ENCODE data around the gene SDK1. TPM values are rescaled to one million over a fixed set of nuclear protein-coding genes. Genes with fewer than 3 reads are reported as not detected.

Gene SDK1
- total RNA-seq, 3 donors from 2014 or later (not counting 1 experiment from before 2014, with no cell fraction given) = 0.05 to 0.11 TPM; not detected in 1

DNA sequence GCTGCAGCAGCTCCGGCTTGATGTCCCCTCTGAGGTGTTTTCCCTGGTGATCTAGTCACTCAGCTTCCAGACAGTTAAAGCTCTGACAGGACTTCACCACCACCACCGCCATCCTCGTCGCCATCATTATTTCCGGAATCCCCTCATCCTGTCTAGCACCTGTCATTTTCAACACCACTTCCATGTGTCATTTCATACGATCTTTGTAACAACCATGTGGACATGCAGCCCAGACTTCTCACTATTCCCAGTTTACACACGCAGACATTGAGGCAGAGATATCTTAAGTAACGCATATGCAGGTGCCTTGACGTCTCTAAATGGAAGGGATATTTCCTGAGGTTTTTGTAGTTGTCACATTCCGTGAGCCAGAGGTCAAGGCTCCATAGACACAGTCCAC is 850.5 kb downstream of the SDK1 start:
- Mint-ChIP-seq H3K27me3 (ENCODE audit: low read depth in 2 of 2) (peaks cover 0 to 2% of the 10 kb centered on the region in 2 donors), H3K27ac (no peak overlapping the region), H3K9me3 (no peaks in the 10 kb centered on the region), H3K4me3 (no peak overlapping the region), H3K36me3 (no peaks in the 10 kb centered on the region), H3K4me1 (no peaks in the 10 kb centered on the region)
- H3K9me3 ChIP-seq (ENCODE audit: control insufficient read depth, insufficient read depth, low read length) = no peaks in the 10 kb centered on the region
- no peak for TF ChIP-seq CTCF (IDR thresholded peaks at IDR 0.05)
- 90% methylated on average over 10 of the region's 10 CpGs for WGBS (ENCODE audit: insufficient coverage)
- H3K27ac ChIP-seq (ENCODE audit: low read length) = no peak overlapping the region
- ATAC-seq (no peak), DNase-seq (no peak)
- intact Hi-C loops (cut with micrococcal nuclease) = no loop called here
- no peaks in the 10 kb centered on the region for H3K27me3 ChIP-seq (ENCODE audit: control insufficient read depth, insufficient read depth, low read length)
- no peaks in the 10 kb centered on the region for H3K36me3 ChIP-seq (ENCODE audit: control insufficient read depth, insufficient read depth, low read length)
- H3K4me3 ChIP-seq (ENCODE audit: low read length) = no peak overlapping the region
- no peaks in the 10 kb centered on the region for H3K4me1 ChIP-seq (ENCODE audit: control insufficient read depth, insufficient read depth, low read length)

DNA sequence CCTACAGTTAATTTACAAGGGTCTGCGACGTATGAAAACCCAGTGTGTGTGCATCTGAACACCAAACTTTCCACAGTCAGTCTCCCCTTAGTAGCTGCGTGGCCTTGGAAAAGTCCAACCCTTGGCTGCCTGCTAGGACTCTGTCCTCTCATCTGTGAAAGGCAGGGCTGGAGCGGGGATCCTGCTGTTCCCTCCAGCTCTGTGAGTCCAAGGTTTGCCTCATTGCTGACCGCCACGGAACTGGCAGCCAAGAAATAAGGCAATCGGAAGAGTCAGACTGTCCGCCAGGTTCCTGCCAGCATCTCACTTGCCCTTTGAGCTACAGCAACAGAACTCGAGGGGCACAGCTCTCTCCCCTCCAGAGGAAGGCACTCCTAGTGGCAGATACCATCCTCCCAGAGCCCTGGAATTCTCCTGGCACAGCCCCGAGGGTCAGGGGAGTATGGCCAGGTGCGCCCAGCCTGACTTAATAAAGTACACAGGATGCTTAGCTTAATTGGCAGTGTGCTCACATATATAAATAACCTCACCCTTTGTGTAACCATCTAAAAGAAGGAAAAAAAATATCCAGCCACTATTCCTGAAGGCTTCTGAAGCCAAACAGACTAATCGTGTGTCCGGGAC is 851.0 kb downstream of the SDK1 start:
- TF ChIP-seq CTCF (IDR thresholded peaks at IDR 0.05) = no peak
- intact Hi-C loops (cut with micrococcal nuclease) = no loop called here
- H3K36me3 ChIP-seq (ENCODE audit: control insufficient read depth, insufficient read depth, low read length) = no peaks in the 10 kb centered on the region
- DNase-seq (no peak), ATAC-seq (no peak)
- no peak overlapping the region for H3K4me3 Mint-ChIP-seq
- H3K27ac Mint-ChIP-seq = no peak overlapping the region
- H3K36me3 Mint-ChIP-seq = no peaks in the 10 kb centered on the region
- peaks cover 0 to 2% of the 10 kb centered on the region in 2 donors for H3K27me3 Mint-ChIP-seq (ENCODE audit: low read depth in 2 of 2)
- no peaks in the 10 kb centered on the region for H3K27me3 ChIP-seq (ENCODE audit: control insufficient read depth, insufficient read depth, low read length)
- no peak overlapping the region for H3K4me3 ChIP-seq (ENCODE audit: low read length)
- WGBS (ENCODE audit: insufficient coverage) = 90% methylated on average over 13 of the region's 13 CpGs
- H3K9me3 Mint-ChIP-seq = no peaks in the 10 kb centered on the region
- H3K4me1 ChIP-seq (ENCODE audit: control insufficient read depth, insufficient read depth, low read length) = no peaks in the 10 kb centered on the region
- no peak overlapping the region for H3K27ac ChIP-seq (ENCODE audit: low read length)
- H3K4me1 Mint-ChIP-seq = no peaks in the 10 kb centered on the region
- H3K9me3 ChIP-seq (ENCODE audit: control insufficient read depth, insufficient read depth, low read length) = no peaks in the 10 kb centered on the region

- no peaks in the 10 kb centered on the region for H3K4me1 ChIP-seq (ENCODE audit: control insufficient read depth, insufficient read depth, low read length)
- no peak overlapping the region for H3K4me3 ChIP-seq (ENCODE audit: low read length)
- no peaks in the 10 kb centered on the region for H3K9me3 ChIP-seq (ENCODE audit: control insufficient read depth, insufficient read depth, low read length)
- H3K36me3 ChIP-seq (ENCODE audit: control insufficient read depth, insufficient read depth, low read length) = no peaks in the 10 kb centered on the region
- no peak overlapping the region for H3K27ac ChIP-seq (ENCODE audit: low read length)
- Mint-ChIP-seq H3K27me3 (ENCODE audit: low read depth in 2 of 2) (peaks cover 0 to 2% of the 10 kb centered on the region in 2 donors), H3K36me3 (no peaks in the 10 kb centered on the region), H3K4me1 (no peaks in the 10 kb centered on the region), H3K27ac (no peak overlapping the region), H3K9me3 (no peaks in the 10 kb centered on the region), H3K4me3 (no peak overlapping the region)
- intact Hi-C loops (cut with micrococcal nuclease) = no loop called here
- WGBS (ENCODE audit: insufficient coverage) = 83% methylated on average over 11 of the region's 12 CpGs
- no peak for DNase-seq
- H3K27me3 ChIP-seq (ENCODE audit: control insufficient read depth, insufficient read depth, low read length) = no peaks in the 10 kb centered on the region
- no peak for ATAC-seq
- no peak for TF ChIP-seq CTCF (IDR thresholded peaks at IDR 0.05)
These were observed 854.0 kb downstream of the SDK1 start for GRCh38 chr7:4154882-4155535.
